ENCODE measurements around the gene PANX3. TPM values are rescaled to one million over a fixed set of nuclear protein-coding genes. Genes with fewer than 3 reads are reported as not detected.
A peak's percentile ranks its signal among the peaks of the same experiment; 100 is the strongest.

Gene PANX3
- total RNA-seq, 1 donor, result not detected

DNA sequence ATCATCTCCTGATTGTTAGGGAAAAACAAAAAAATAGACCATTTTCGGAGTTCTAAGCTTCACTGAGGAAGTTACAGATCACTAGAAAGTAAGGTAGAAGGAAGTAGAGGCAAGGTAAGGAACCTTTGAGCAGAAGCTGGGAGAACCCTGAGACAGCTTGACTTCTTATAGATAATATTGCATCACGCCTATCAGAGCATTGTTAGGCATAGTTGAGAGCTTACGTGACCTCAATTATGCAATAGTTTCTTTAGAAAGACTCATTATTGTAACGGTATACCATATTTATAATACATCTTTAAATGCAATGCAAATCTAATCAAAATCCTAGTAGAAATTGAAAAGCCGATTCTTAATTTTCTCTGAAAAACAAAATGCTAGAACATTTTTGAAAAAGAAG is 16.3 kb downstream of the PANX3 start:
- H4K20me1 ChIP-seq (ENCODE audit: insufficient read depth, low read length), result peaks cover 21% of the 10 kb centered on the region
- H3K79me2 ChIP-seq (ENCODE audit: insufficient read depth, low read length), result peaks cover 46% of the 10 kb centered on the region
- peaks cover 67% of the 10 kb centered on the region for H3K36me3 ChIP-seq (ENCODE audit: insufficient read depth, low read length)
- no peak for DNase-seq (ENCODE audit: insufficient read length, low spot score, missing footprints)
- H3K27ac ChIP-seq (ENCODE audit: low read depth, low read length), result no peak overlapping the region
- no peak overlapping the region for H3K4me2 ChIP-seq (ENCODE audit: insufficient read depth, low read length)
- peaks cover 13% of the 10 kb centered on the region for H3K4me1 ChIP-seq (ENCODE audit: insufficient read depth, low read length)
- no peaks in the 10 kb centered on the region for H3K27me3 ChIP-seq (ENCODE audit: insufficient read depth, low read length)
- no peaks in the 10 kb centered on the region for H3K9me3 ChIP-seq (ENCODE audit: low read depth, low read length)
- no peak overlapping the region for H2AFZ ChIP-seq (ENCODE audit: low read length)
- TF ChIP-seq, protein P1, sequence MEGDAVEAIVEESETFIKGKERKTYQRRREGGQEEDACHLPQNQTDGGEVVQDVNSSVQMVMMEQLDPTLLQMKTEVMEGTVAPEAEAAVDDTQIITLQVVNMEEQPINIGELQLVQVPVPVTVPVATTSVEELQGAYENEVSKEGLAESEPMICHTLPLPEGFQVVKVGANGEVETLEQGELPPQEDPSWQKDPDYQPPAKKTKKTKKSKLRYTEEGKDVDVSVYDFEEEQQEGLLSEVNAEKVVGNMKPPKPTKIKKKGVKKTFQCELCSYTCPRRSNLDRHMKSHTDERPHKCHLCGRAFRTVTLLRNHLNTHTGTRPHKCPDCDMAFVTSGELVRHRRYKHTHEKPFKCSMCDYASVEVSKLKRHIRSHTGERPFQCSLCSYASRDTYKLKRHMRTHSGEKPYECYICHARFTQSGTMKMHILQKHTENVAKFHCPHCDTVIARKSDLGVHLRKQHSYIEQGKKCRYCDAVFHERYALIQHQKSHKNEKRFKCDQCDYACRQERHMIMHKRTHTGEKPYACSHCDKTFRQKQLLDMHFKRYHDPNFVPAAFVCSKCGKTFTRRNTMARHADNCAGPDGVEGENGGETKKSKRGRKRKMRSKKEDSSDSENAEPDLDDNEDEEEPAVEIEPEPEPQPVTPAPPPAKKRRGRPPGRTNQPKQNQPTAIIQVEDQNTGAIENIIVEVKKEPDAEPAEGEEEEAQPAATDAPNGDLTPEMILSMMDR (IDR thresholded peaks at IDR 0.05; ENCODE audit: extremely low read depth, low read depth, low read length), result no peak
- H3K4me3 ChIP-seq (ENCODE audit: insufficient read depth, low read length), result no peak overlapping the region

- Histone ChIP-seq H3K79me2 (ENCODE audit: insufficient read depth, low read length) (peaks cover 25% of the 10 kb centered on the region), H3K27ac (ENCODE audit: low read depth, low read length) (no peak overlapping the region), H4K20me1 (ENCODE audit: insufficient read depth, low read length) (peaks cover 12% of the 10 kb centered on the region), H3K27me3 (ENCODE audit: insufficient read depth, low read length) (no peaks in the 10 kb centered on the region), H3K4me2 (ENCODE audit: insufficient read depth, low read length) (no peak overlapping the region), H3K9me3 (ENCODE audit: low read depth, low read length) (no peaks in the 10 kb centered on the region), H2AFZ (ENCODE audit: low read length) (no peak overlapping the region), H3K4me3 (ENCODE audit: insufficient read depth, low read length) (no peak overlapping the region), H3K4me1 (ENCODE audit: insufficient read depth, low read length) (no peaks in the 10 kb centered on the region), H3K36me3 (ENCODE audit: insufficient read depth, low read length) (peaks cover 76% of the 10 kb centered on the region)
- TF ChIP-seq, protein P1 (IDR thresholded peaks at IDR 0.05; ENCODE audit: extremely low read depth, low read depth, low read length), result no peak
- DNase-seq (ENCODE audit: insufficient read length, low spot score, missing footprints), result no peak
Measured at GRCh38 chr11:124629961-124630360, 18.7 kb downstream of the PANX3 start.

DNA sequence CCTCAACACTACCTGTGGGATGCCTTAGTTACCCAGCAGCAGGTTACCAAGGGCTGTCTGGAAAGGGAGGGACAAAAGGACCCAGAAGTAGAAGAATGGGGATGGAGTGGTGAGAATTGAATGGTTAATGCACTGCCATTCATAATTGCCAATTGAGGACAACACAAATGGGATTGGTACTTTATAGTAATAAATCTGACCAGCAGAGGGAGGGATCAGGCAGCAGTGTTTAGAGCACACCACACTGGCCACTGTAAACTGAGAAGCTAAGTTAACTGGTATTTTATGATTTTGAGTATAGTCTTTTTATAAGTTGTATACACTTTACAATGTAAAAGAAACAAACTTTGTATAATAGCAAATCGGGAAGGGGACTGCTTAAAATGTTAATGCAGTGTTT is 22.1 kb downstream of the PANX3 start:
- Histone ChIP-seq H3K4me1 (ENCODE audit: insufficient read depth, low read length) (no peaks in the 10 kb centered on the region), H3K9me3 (ENCODE audit: low read depth, low read length) (no peaks in the 10 kb centered on the region), H2AFZ (ENCODE audit: low read length) (no peak overlapping the region), H3K4me3 (ENCODE audit: insufficient read depth, low read length) (no peak overlapping the region), H3K36me3 (ENCODE audit: insufficient read depth, low read length) (peaks cover 78% of the 10 kb centered on the region), H3K27ac (ENCODE audit: low read depth, low read length) (no peak overlapping the region), H3K27me3 (ENCODE audit: insufficient read depth, low read length) (no peaks in the 10 kb centered on the region), H3K4me2 (ENCODE audit: insufficient read depth, low read length) (no peak overlapping the region), H3K79me2 (ENCODE audit: insufficient read depth, low read length) (no peaks in the 10 kb centered on the region), H4K20me1 (ENCODE audit: insufficient read depth, low read length) (peaks cover 2% of the 10 kb centered on the region)
- DNase-seq (ENCODE audit: insufficient read length, low spot score, missing footprints), result no peak
- TF ChIP-seq, protein P1 (IDR thresholded peaks at IDR 0.05; ENCODE audit: extremely low read depth, low read depth, low read length), result peak; percentile 46

DNA sequence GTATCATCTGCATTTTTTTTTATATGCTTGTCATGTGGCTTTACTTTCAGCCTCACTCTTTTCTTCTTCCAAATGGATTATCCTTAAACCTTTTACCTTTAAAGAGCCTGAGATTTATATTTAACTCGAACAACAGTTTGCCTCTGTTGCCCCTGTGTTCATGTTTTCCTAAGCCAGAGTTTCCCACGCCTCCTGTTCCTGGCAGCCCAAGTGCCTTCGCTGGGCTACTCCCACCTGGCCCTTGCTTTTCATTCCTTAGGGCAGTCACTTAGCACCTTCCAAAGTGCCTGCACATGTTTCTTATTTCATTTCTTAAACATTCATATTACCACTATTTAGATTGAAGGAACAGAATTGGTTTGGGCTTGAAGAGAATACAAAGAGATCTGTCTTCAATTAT is 24.7 kb downstream of the PANX3 start:
- no peaks in the 10 kb centered on the region for H3K9me3 ChIP-seq (ENCODE audit: low read depth, low read length)

More for the DNA sequence above, 24.7 kb downstream of the PANX3 start:
- peaks cover 66% of the 10 kb centered on the region for H3K36me3 ChIP-seq (ENCODE audit: insufficient read depth, low read length)
- no peak overlapping the region for H3K4me3 ChIP-seq (ENCODE audit: insufficient read depth, low read length)
- DNase-seq (ENCODE audit: insufficient read length, low spot score, missing footprints), result no peak
- no peak overlapping the region for H3K4me2 ChIP-seq (ENCODE audit: insufficient read depth, low read length)
- TF ChIP-seq, protein P1 (IDR thresholded peaks at IDR 0.05; ENCODE audit: extremely low read depth, low read depth, low read length), result no peak
- no peaks in the 10 kb centered on the region for H3K27me3 ChIP-seq (ENCODE audit: insufficient read depth, low read length)
- no peak overlapping the region for H3K27ac ChIP-seq (ENCODE audit: low read depth, low read length)
- H4K20me1 ChIP-seq (ENCODE audit: insufficient read depth, low read length), result peaks cover 2% of the 10 kb centered on the region
- no peak overlapping the region for H2AFZ ChIP-seq (ENCODE audit: low read length)
- no peaks in the 10 kb centered on the region for H3K79me2 ChIP-seq (ENCODE audit: insufficient read depth, low read length)
- H3K4me1 ChIP-seq (ENCODE audit: insufficient read depth, low read length), result no peaks in the 10 kb centered on the region
